Endothelial cell (in vitro differentiated cells): ENCODE measurements around the gene DGCR2. TPM values are rescaled to one million over a fixed set of nuclear protein-coding genes. Genes with fewer than 3 reads are reported as not detected.

Experiments used
- DNase-seq: peaks from one replicate; pipeline ENCODE4 v3.0.0; 2021; ENCODE audit warnings: low spot score
- H3K27ac Mint-ChIP-seq: one replicate; pipeline ENCODE4 v1.8.0; 2021; ENCODE audit warnings: mixed read lengths, inconsistent platforms; ENCODE audit not compliant: unreplicated experiment
- H3K27me3 Mint-ChIP-seq: one replicate; pipeline ENCODE4 v1.8.0; 2021; ENCODE audit warnings: mild to moderate bottlenecking, moderate library complexity, mixed read lengths, inconsistent platforms; ENCODE audit not compliant: unreplicated experiment
- H3K36me3 Mint-ChIP-seq: one replicate; pipeline ENCODE4 v1.8.0; 2021; ENCODE audit warnings: mild to moderate bottlenecking, low read depth, mixed read lengths, inconsistent platforms; ENCODE audit not compliant: unreplicated experiment
- H3K4me1 Mint-ChIP-seq: one replicate; pipeline ENCODE4 v1.8.0; 2021; ENCODE audit warnings: mild to moderate bottlenecking, mixed read lengths, inconsistent platforms; ENCODE audit not compliant: unreplicated experiment
- H3K4me3 Mint-ChIP-seq: one replicate; pipeline ENCODE4 v1.8.0; 2021; ENCODE audit warnings: mild to moderate bottlenecking, mixed read lengths, inconsistent platforms; ENCODE audit not compliant: unreplicated experiment
- H3K9me3 Mint-ChIP-seq: one replicate; pipeline ENCODE4 v1.8.0; 2021; ENCODE audit warnings: mixed read lengths, inconsistent platforms; ENCODE audit not compliant: unreplicated experiment
- total RNA-seq: library from RNA; stranded (reverse); fragmentation: NEBNext Ultra II Directional; extraction: Animal tissue kit (Norgen Biotek cat#: 25700); gene quantifications from one replicate; pipeline ENCODE4 v1.2.1, GENCODE V29; 2021; ENCODE audit not compliant: unreplicated experiment
- TF ChIP-seq, protein P1 (sequence below): fragments of 200-600 bp; sonication (generic); IDR thresholded peaks from one replicate; pipeline ENCODE4 v1.5.0; 2021; ENCODE audit warnings: antibody characterized with exemption; ENCODE audit not compliant: unreplicated experiment

DGCR2 gene
- total RNA-seq, 1 donor from 2014 or later: 46.7 TPM

GRCh38 chr22:19149047-19149883 is 27.1 kb upstream of the DGCR2 start:
- Mint-ChIP-seq H3K27ac (no peak overlapping the region), H3K4me1 (peaks cover 4% of the 10 kb centered on the region), H3K4me3 (no peak overlapping the region), H3K36me3 (peaks cover 12% of the 10 kb centered on the region), H3K9me3 (no peaks in the 10 kb centered on the region), H3K27me3 (peaks cover 32% of the 10 kb centered on the region)
- TF ChIP-seq, protein P1, sequence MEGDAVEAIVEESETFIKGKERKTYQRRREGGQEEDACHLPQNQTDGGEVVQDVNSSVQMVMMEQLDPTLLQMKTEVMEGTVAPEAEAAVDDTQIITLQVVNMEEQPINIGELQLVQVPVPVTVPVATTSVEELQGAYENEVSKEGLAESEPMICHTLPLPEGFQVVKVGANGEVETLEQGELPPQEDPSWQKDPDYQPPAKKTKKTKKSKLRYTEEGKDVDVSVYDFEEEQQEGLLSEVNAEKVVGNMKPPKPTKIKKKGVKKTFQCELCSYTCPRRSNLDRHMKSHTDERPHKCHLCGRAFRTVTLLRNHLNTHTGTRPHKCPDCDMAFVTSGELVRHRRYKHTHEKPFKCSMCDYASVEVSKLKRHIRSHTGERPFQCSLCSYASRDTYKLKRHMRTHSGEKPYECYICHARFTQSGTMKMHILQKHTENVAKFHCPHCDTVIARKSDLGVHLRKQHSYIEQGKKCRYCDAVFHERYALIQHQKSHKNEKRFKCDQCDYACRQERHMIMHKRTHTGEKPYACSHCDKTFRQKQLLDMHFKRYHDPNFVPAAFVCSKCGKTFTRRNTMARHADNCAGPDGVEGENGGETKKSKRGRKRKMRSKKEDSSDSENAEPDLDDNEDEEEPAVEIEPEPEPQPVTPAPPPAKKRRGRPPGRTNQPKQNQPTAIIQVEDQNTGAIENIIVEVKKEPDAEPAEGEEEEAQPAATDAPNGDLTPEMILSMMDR: no peak
- DNase-seq: no peak

GRCh38 chr22:19148417-19149046 is 26.3 kb upstream of the DGCR2 start:
- Mint-ChIP-seq H3K27ac (no peak overlapping the region), H3K4me1 (peaks cover 6% of the 10 kb centered on the region), H3K27me3 (peaks cover 30% of the 10 kb centered on the region), H3K36me3 (peaks cover 12% of the 10 kb centered on the region), H3K9me3 (no peaks in the 10 kb centered on the region), H3K4me3 (no peak overlapping the region)
- DNase-seq: no peak
- TF ChIP-seq, protein P1: no peak

- DNase-seq: no peak
- H3K36me3 Mint-ChIP-seq: peaks cover 12% of the 10 kb centered on the region
- peak overlapping the region; percentile 52 for H3K4me3 Mint-ChIP-seq
- peaks cover 28% of the 10 kb centered on the region for H3K27me3 Mint-ChIP-seq
- peaks cover 5% of the 10 kb centered on the region for H3K4me1 Mint-ChIP-seq
- TF ChIP-seq, protein P1: no peak
- no peak overlapping the region for H3K27ac Mint-ChIP-seq
- H3K9me3 Mint-ChIP-seq: no peaks in the 10 kb centered on the region
These were observed 25.1 kb upstream of the DGCR2 start for GRCh38 chr22:19147195-19147780.

GRCh38 chr22:19146215-19146968 is 24.2 kb upstream of the DGCR2 start:
- Mint-ChIP-seq H3K4me3 (peak overlapping the region; percentile 52), H3K4me1 (peaks cover 5% of the 10 kb centered on the region), H3K9me3 (no peaks in the 10 kb centered on the region), H3K27me3 (peaks cover 23% of the 10 kb centered on the region), H3K36me3 (peaks cover 5% of the 10 kb centered on the region), H3K27ac (no peak overlapping the region)
- TF ChIP-seq, protein P1: no peak
- DNase-seq: no peak
